ENCODE measurements around the gene INSC. TPM values are rescaled to one million over a fixed set of nuclear protein-coding genes. Genes with fewer than 3 reads are reported as not detected.

INSC gene
- total RNA-seq, 2 donors from 2014 or later: 0.52 to 3.6 TPM

DNA sequence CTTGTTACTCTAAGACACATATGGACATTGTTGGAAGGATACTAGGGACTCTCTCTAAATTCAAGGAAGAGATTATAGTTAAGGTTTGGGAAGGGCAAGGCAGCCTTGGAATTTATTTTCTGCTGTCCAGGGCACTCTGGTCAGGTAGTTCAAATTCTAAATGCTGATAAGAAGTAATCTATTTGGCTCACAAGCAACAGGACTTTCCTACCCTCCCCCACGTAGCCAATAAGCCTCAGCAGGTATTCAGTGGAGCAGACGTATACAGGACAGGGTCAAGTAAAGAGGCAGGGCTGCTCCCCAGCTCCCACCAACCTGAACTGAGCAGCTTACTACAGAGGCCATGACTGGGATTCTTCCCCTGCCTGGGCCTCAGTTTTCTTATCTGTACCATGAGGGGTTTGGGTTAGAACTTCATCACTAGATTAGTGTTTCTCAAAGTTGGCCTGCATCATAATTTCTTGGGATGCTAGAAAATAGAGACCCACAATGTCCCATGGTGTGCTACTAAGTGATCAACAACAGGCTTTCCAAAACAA, 6.1 kb upstream of the INSC start:
- DNase-seq (peak in 1 of 4 donors; percentile 19), ATAC-seq (no peak)
- intact Hi-C loops (cut with DNase I): no loop called here
- no peaks in the 10 kb centered on the region for H3K27me3 ChIP-seq
- 0 to 49% methylated on average over 2 of the region's 2 CpGs for WGBS, 2 donors
- TF ChIP-seq, protein P1, sequence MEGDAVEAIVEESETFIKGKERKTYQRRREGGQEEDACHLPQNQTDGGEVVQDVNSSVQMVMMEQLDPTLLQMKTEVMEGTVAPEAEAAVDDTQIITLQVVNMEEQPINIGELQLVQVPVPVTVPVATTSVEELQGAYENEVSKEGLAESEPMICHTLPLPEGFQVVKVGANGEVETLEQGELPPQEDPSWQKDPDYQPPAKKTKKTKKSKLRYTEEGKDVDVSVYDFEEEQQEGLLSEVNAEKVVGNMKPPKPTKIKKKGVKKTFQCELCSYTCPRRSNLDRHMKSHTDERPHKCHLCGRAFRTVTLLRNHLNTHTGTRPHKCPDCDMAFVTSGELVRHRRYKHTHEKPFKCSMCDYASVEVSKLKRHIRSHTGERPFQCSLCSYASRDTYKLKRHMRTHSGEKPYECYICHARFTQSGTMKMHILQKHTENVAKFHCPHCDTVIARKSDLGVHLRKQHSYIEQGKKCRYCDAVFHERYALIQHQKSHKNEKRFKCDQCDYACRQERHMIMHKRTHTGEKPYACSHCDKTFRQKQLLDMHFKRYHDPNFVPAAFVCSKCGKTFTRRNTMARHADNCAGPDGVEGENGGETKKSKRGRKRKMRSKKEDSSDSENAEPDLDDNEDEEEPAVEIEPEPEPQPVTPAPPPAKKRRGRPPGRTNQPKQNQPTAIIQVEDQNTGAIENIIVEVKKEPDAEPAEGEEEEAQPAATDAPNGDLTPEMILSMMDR (IDR thresholded peaks at IDR 0.05): no peak
- TF ChIP-seq POLR2A (IDR thresholded peaks at IDR 0.05): no peak
- no peaks in the 10 kb centered on the region for H3K9me3 ChIP-seq
- no peak overlapping the region for H3K27ac ChIP-seq
- no peaks in the 10 kb centered on the region for H3K36me3 ChIP-seq (replicated peaks in 1 of 2; ENCODE audit: insufficient read depth in 1 of 2, low read depth in 2 of 2)
- peaks cover 9% of the 10 kb centered on the region for H3K4me1 ChIP-seq
- no peak overlapping the region for H3K4me3 ChIP-seq

DNA sequence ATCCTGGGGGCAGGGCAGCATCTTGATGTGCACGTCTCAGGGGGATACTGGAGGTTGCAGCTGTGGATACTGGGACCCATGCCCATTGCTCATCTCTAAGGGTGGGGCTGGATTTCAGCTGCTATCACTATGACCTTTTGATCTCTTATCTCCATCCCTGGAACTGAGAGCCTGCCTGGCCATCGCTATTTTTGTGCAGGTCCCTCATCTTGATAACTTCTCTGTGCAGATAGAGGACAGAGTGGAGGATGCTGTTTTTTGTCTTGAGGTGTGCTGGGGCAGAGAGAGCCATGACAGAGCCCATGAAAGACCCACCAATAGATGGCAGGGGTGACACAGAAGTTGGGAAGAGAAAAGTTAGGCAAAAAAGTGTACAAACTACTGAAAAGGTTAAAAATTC, 5.1 kb upstream of the INSC start:
- DNase-seq (no peak), ATAC-seq (no peak)
- H3K9me3 ChIP-seq: no peaks in the 10 kb centered on the region
- H3K4me1 ChIP-seq: peaks cover 13% of the 10 kb centered on the region
- H3K36me3 ChIP-seq (replicated peaks in 1 of 2; ENCODE audit: insufficient read depth in 1 of 2, low read depth in 2 of 2): no peaks in the 10 kb centered on the region
- no peak for TF ChIP-seq POLR2A (IDR thresholded peaks at IDR 0.05)
- TF ChIP-seq, protein P1 (IDR thresholded peaks at IDR 0.05): no peak
- WGBS, 2 donors: 82 to 87% methylated on average over 2 of the region's 2 CpGs
- intact Hi-C loops (cut with DNase I): no loop called here
- no peak overlapping the region for H3K4me3 ChIP-seq
- no peak overlapping the region for H3K27ac ChIP-seq
- no peaks in the 10 kb centered on the region for H3K27me3 ChIP-seq

DNA sequence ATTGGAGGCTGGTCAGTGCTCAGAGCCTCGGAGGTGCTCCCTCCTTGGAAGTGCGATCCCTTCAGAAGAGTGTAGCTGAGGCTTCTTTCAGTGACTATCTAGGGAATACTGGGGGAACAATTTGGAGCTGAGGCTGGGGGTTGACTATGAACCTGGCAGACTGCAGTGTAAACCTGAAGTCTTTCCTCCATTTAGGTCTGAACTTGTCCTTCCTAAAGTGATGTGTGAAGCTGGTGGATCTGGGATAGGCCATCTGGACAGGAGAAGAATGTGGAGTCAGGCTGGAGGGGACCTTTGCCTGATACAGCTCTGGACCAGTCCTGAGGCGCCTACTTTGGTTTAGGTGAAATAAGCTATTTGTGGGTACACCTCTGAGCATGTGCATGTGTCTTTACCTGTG, 3.5 kb upstream of the INSC start:
- H3K4me3 ChIP-seq: no peak overlapping the region
- DNase-seq (no peak), ATAC-seq (no peak)
- no peaks in the 10 kb centered on the region for H3K9me3 ChIP-seq
- 88 to 96% methylated on average over 3 of the region's 3 CpGs for WGBS, 2 donors
- intact Hi-C loops (cut with DNase I): no loop called here
- no peaks in the 10 kb centered on the region for H3K27me3 ChIP-seq
- TF ChIP-seq POLR2A (IDR thresholded peaks at IDR 0.05): no peak
- TF ChIP-seq, protein P1 (IDR thresholded peaks at IDR 0.05): no peak
- H3K4me1 ChIP-seq: peaks cover 13% of the 10 kb centered on the region
- H3K27ac ChIP-seq: no peak overlapping the region
- H3K36me3 ChIP-seq (replicated peaks in 1 of 2; ENCODE audit: insufficient read depth in 1 of 2, low read depth in 2 of 2): no peaks in the 10 kb centered on the region

GRCh38 chr11:15112131-15112541, 2.6 kb upstream of the INSC start:
- H3K27me3 ChIP-seq: no peaks in the 10 kb centered on the region
- DNase-seq (no peak), ATAC-seq (no peak)
- H3K9me3 ChIP-seq: no peaks in the 10 kb centered on the region
- H3K36me3 ChIP-seq (replicated peaks in 1 of 2; ENCODE audit: insufficient read depth in 1 of 2, low read depth in 2 of 2): no peaks in the 10 kb centered on the region
- H3K4me1 ChIP-seq: peaks cover 13% of the 10 kb centered on the region
- WGBS, 2 donors: 78 to 81% methylated on average over 8 of the region's 8 CpGs
- TF ChIP-seq POLR2A (IDR thresholded peaks at IDR 0.05): no peak
- TF ChIP-seq, protein P1 (IDR thresholded peaks at IDR 0.05): no peak
- no peak overlapping the region for H3K4me3 ChIP-seq
- intact Hi-C loops (cut with DNase I): no loop called here
- H3K27ac ChIP-seq: no peak overlapping the region

DNA sequence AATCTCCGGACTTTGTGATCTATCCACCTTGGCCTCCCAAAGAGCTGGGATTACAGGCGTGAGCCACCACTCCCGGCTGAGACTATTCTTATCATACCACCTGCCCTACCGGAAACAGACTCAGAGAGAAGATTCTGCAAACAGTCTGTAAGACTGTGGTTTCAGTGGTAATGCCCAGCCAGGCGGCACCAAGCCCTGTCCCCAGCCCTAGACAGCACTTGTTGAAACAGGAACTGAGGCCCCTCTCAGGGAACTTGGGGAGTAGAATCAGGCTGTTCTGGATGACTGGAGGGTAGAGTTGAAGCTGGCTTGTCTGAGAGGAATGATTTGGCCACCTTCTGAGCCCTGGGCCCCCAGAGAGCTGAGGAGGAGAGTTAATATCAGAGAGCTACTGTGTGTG, 1.3 kb upstream of the INSC start:
- no peaks in the 10 kb centered on the region for H3K27me3 ChIP-seq
- H3K27ac ChIP-seq: no peak overlapping the region
- no peaks in the 10 kb centered on the region for H3K9me3 ChIP-seq
- 74 to 95% methylated on average over 5 of the region's 5 CpGs for WGBS, 2 donors
- intact Hi-C loops (cut with DNase I): no loop called here
- TF ChIP-seq, protein P1 (IDR thresholded peaks at IDR 0.05): no peak
- TF ChIP-seq POLR2A (IDR thresholded peaks at IDR 0.05): no peak
- peaks cover 8% of the 10 kb centered on the region for H3K4me1 ChIP-seq
- DNase-seq: no peak
- no peak overlapping the region for H3K4me3 ChIP-seq
- no peaks in the 10 kb centered on the region for H3K36me3 ChIP-seq (replicated peaks in 1 of 2; ENCODE audit: insufficient read depth in 1 of 2, low read depth in 2 of 2)
- no peak for ATAC-seq

Measured in body of pancreas (tissue), 4 donors.